Thoracic aorta (tissue), 2 donors: ENCODE measurements around the gene MICU1. TPM values are rescaled to one million over a fixed set of nuclear protein-coding genes. Genes with fewer than 3 reads are reported as not detected.
"Not testable (repeated sequence)": the region's sequence is repeated elsewhere in the genome, so short reads cannot be mapped to it uniquely, and the experiment has no call there.

Source experiments
- ATAC-seq: fragments of 150-250 bp; one replicate; pipeline ENCODE4 v1.8.0; 2017; ENCODE audit warnings: low read depth; ENCODE audit not compliant: insufficient number of reproducible peaks, low FRiP score
- DNase-seq: peaks from one replicate; pipeline ENCODE4 v3.0.0-alpha.2; 2020; ENCODE audit warnings: low spot score
- H3K27ac ChIP-seq, 2 donors: fragments of 200-600 bp; sonication (generic); 1 replicate in 1 of 2; 2 replicates in 1 of 2; pipeline ENCODE4 v1.5.1; 2016; ENCODE audit warnings: mild to moderate bottlenecking in 2 of 2, moderate library complexity in 2 of 2
- H3K27me3 ChIP-seq: fragments of 200-600 bp; sonication (generic); replicated peaks from 2 replicates; pipeline ENCODE4 v1.6.0; 2016; ENCODE audit warnings: mild to moderate bottlenecking; ENCODE audit not compliant: insufficient read depth
- H3K36me3 ChIP-seq: fragments of 200-600 bp; sonication (generic); one replicate; pipeline ENCODE4 v1.5.1; 2016
- H3K4me1 ChIP-seq, 2 donors: fragments of 200-600 bp; sonication (generic); 1 replicate in 1 of 2; 2 replicates in 1 of 2; pipeline versions ENCODE4 v1.5.1 to v1.6.0; 2016; ENCODE audit warnings: low read depth in 2 of 2, mild to moderate bottlenecking in 1 of 2; ENCODE audit not compliant: control insufficient read depth in 1 of 2
- H3K4me3 ChIP-seq: fragments of 200-600 bp; sonication (generic); 2 replicates; pipeline ENCODE4 v1.5.1; 2016; ENCODE audit warnings: mild to moderate bottlenecking
- H3K9me3 ChIP-seq: fragments of 200-600 bp; sonication (generic); 2 replicates; pipeline ENCODE4 v1.5.1; 2016
- CTCF ChIP-seq: fragments of 200-600 bp; sonication (generic); IDR thresholded peaks from one replicate; pipeline ENCODE4 v1.5.1; 2019; ENCODE audit warnings: antibody characterized with exemption
- total RNA-seq, 2 donors: library from RNA; depleted of rRNA; stranded (reverse); fragments of >200 nt; gene quantifications; one replicate each; pipeline versions ENCODE4 v1.1.0 to v1.2.3, GENCODE V29; 2016

MICU1 gene
- total RNA-seq, 2 donors from 2014 or later = 37.4 to 63.5 TPM

GRCh38 chr10:72483471-72483870 is 142.4 kb downstream of the MICU1 start:
- TF ChIP-seq CTCF = no peak
- Histone ChIP-seq H3K9me3 (no peaks in the 10 kb centered on the region), H3K27ac (no peak overlapping the region), H3K27me3 (no peaks in the 10 kb centered on the region), H3K4me3 (no peak overlapping the region), H3K36me3 (no peaks in the 10 kb centered on the region), H3K4me1 (no peaks in the 10 kb centered on the region)
- ATAC-seq = no peak
- DNase-seq = no peak

DNA sequence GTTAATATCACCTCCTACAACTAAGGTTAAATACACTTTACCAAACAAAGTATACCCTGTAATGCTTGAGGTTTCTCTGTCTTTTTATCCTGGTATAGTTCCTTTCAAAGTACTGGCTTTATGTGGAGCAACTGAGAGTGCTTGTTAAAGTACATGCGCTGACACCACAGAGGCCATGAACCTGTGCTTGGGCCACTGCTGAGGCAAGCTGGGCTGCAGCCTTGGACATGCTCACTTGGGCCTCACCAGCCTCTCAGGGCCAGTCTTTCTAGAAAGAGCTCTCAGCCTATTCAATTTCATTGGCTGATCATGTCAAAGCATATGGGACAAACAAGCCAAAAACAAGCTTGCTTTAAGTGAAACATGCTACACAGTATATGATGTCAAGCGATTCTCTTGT is 145.0 kb downstream of the MICU1 start:
- TF ChIP-seq CTCF = no peak
- H3K9me3 ChIP-seq = no peaks in the 10 kb centered on the region
- no peaks in the 10 kb centered on the region for H3K27me3 ChIP-seq
- H3K27ac ChIP-seq = no peak overlapping the region
- ATAC-seq = no peak
- H3K4me1 ChIP-seq = no peaks in the 10 kb centered on the region
- DNase-seq = no peak
- no peak overlapping the region for H3K4me3 ChIP-seq
- H3K36me3 ChIP-seq = peaks cover 6% of the 10 kb centered on the region

DNA sequence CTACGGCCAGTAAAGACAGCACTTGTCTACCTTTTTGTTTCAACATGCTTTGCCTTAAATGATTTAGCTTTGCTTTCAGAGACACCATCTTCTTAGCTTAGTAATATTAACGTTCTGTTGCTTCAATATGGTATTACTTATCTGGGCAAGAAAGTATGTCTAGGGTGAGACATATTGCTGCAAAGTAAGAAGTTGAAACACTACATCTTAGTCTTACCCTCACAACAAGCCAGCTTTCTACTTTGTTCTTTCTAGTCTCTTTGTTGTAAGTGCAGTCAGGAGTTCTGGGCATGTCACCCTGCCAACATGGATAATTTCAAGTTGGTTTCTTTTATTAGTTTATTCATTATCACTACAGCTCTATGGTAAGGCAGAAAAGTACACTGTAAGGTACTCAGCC is 148.4 kb downstream of the MICU1 start:
- ATAC-seq = no peak

GRCh38 chr10:72472306-72472705 is 153.6 kb downstream of the MICU1 start:
- Histone ChIP-seq H3K27ac (no peak overlapping the region), H3K36me3 (peaks cover 6% of the 10 kb centered on the region), H3K4me1 (no peaks in the 10 kb centered on the region), H3K9me3 (no peaks in the 10 kb centered on the region), H3K27me3 (no peaks in the 10 kb centered on the region), H3K4me3 (no peak overlapping the region)
- DNase-seq (no peak), ATAC-seq (no peak)
- TF ChIP-seq CTCF = no peak

More for the DNA sequence above, 148.4 kb downstream of the MICU1 start:
- no peak overlapping the region for H3K4me3 ChIP-seq
- H3K27ac ChIP-seq = no peak overlapping the region
- H3K36me3 ChIP-seq = peaks cover 6% of the 10 kb centered on the region
- no peak for DNase-seq
- TF ChIP-seq CTCF = no peak
- H3K27me3 ChIP-seq = no peaks in the 10 kb centered on the region
- H3K9me3 ChIP-seq = no peaks in the 10 kb centered on the region
- H3K4me1 ChIP-seq = no peaks in the 10 kb centered on the region

- no peak overlapping the region for H3K27ac ChIP-seq
- H3K4me3 ChIP-seq = no peak overlapping the region
- H3K36me3 ChIP-seq = no peaks in the 10 kb centered on the region
- H3K9me3 ChIP-seq = no peaks in the 10 kb centered on the region
- no peak for TF ChIP-seq CTCF
- no peaks in the 10 kb centered on the region for H3K4me1 ChIP-seq
- ATAC-seq (no peak), DNase-seq (no peak)
- no peaks in the 10 kb centered on the region for H3K27me3 ChIP-seq
Measured at GRCh38 chr10:72470666-72471065, 155.2 kb downstream of the MICU1 start.

GRCh38 chr10:72467064-72467463 is 158.8 kb downstream of the MICU1 start:
- not testable (repeated sequence) for ATAC-seq, H3K4me3 ChIP-seq, H3K9me3 ChIP-seq, H3K27me3 ChIP-seq, H3K27ac ChIP-seq, H3K4me1 ChIP-seq, DNase-seq, H3K36me3 ChIP-seq
